Lung (tissue), 12 donors: ENCODE data around the gene TJP1. TPM values are rescaled to one million over a fixed set of nuclear protein-coding genes. Genes with fewer than 3 reads are reported as not detected.

ENCODE experiments used
- ATAC-seq: fragments of 200-7000 bp; cut with Tn5 transposase; one replicate; pipeline ENCODE4 v1.9.1; 2020; ENCODE audit warnings: moderate number of reproducible peaks; ENCODE audit not compliant: insufficient read depth, low FRiP score
- DNase-seq, 3 donors: peaks; one replicate each; pipeline ENCODE4 v3.0.0-alpha.2; 2013 to 2017
- H3K27ac ChIP-seq, 2 donors: one replicate each; pipeline ENCODE4 v1.5.1; 2013; ENCODE audit warnings: mild to moderate bottlenecking in 2 of 2, moderate library complexity in 2 of 2, control low read depth in 1 of 2, inconsistent platforms in 1 of 2, low read depth in 1 of 2, low read length in 1 of 2
- H3K27me3 ChIP-seq, 3 donors: one replicate each; pipeline ENCODE4 v1.5.1; 2013; ENCODE audit warnings: low read length in 2 of 3; ENCODE audit not compliant: control insufficient read depth in 3 of 3, insufficient read depth in 3 of 3
- H3K36me3 ChIP-seq, 4 donors: one replicate each; pipeline ENCODE4 v1.5.1; 2013; ENCODE audit warnings: low read length in 4 of 4, mild to moderate bottlenecking in 1 of 4, moderate library complexity in 1 of 4; ENCODE audit not compliant: control insufficient read depth in 4 of 4, insufficient read depth in 4 of 4
- H3K4me1 ChIP-seq, 5 donors: one replicate each; pipeline ENCODE4 v1.5.1; 2013; ENCODE audit warnings: low read length in 5 of 5, mild to moderate bottlenecking in 2 of 5, moderate library complexity in 1 of 5; ENCODE audit not compliant: control insufficient read depth in 5 of 5, insufficient read depth in 5 of 5
- H3K4me3 ChIP-seq: one replicate; pipeline ENCODE4 v1.5.1; 2013; ENCODE audit warnings: mild to moderate bottlenecking, control low read depth, moderate library complexity
- H3K9ac ChIP-seq, 2 donors: one replicate each; pipeline ENCODE4 v1.5.1; 2013; ENCODE audit warnings: low read length in 2 of 2, control low read depth in 1 of 2; ENCODE audit not compliant: insufficient read depth in 1 of 2
- H3K9me3 ChIP-seq, 4 donors: one replicate each; pipeline ENCODE4 v1.5.1; 2013; ENCODE audit warnings: low read length in 3 of 4, mild to moderate bottlenecking in 1 of 4, moderate library complexity in 1 of 4; ENCODE audit not compliant: control insufficient read depth in 4 of 4, insufficient read depth in 3 of 4
- WGBS, 2 donors: extraction: QIAGEN DNeasy Blood & Tissue Kit; methylation state at CpG; one replicate each; pipeline ENCODE4 v1.1.7; 2013; 5-methylcytosine and 5-hydroxymethylcytosine counted together
- polyA plus RNA-seq, 2 donors: library from polyadenylated mRNA; stranded (reverse); fragments of 200-250 nt; gene quantifications; one replicate each; pipeline ENCODE4 v1.2.1, GENCODE V29; 2013
- total RNA-seq, 2 donors: library from RNA; depleted of rRNA in 1 of 2; stranded (reverse); fragments of >200 nt in 1 of 2; gene quantifications; one replicate each; pipeline ENCODE4 v1.2.1, GENCODE V29; 2014 to 2021
- TF ChIP-seq, protein P1 (sequence below): IDR thresholded peaks from 2 replicates; pipeline ENCODE4 v1.5.1; 2012; ENCODE audit warnings: mild to moderate bottlenecking; ENCODE audit errors: control extremely low read depth, extremely low read depth
- donor health status: control.
- donor health status: control.
- donor health status: Bipolar disorder and iron deficiency.
- donor health status: healthy.
- donor health status: DM: yes; HTN: yes; CAD: no.

Gene TJP1
- total and polyA plus RNA-seq, 4 donors = 20.6 to 211 (median 53.8) TPM

DNA sequence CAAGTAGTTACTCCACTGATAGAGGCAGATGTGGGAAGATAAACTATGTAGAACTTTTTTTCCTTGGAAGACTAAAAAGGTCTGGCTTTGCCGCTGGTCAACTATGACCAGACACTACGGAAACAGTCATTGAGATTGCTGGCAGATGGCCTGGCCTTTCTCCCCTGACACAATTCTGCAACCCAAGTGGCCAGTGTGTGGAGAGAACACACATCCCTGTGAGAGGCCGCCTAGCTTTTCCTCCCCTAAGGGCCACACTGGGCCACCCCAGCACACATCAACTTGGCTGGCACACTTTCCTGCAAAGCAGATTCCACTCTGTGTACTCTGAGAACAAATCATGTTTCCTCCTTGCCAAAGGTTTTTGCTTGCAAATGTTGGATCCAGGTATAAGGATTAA is 10.4 kb upstream of the TJP1 start:
- WGBS, 2 donors = 81 to 83% methylated on average over 3 of the region's 3 CpGs
- Histone ChIP-seq H3K4me1 (peaks cover 0 to 5% (median 4%) of the 10 kb centered on the region in 5 donors), H3K9me3 (no peaks in the 10 kb centered on the region), H3K9ac (no peak overlapping the region), H3K4me3 (no peak overlapping the region), H3K27me3 (no peaks in the 10 kb centered on the region), H3K36me3 (no peaks in the 10 kb centered on the region), H3K27ac (no peak overlapping the region)
- DNase-seq (no peak), ATAC-seq (no peak)
- TF ChIP-seq, protein P1, sequence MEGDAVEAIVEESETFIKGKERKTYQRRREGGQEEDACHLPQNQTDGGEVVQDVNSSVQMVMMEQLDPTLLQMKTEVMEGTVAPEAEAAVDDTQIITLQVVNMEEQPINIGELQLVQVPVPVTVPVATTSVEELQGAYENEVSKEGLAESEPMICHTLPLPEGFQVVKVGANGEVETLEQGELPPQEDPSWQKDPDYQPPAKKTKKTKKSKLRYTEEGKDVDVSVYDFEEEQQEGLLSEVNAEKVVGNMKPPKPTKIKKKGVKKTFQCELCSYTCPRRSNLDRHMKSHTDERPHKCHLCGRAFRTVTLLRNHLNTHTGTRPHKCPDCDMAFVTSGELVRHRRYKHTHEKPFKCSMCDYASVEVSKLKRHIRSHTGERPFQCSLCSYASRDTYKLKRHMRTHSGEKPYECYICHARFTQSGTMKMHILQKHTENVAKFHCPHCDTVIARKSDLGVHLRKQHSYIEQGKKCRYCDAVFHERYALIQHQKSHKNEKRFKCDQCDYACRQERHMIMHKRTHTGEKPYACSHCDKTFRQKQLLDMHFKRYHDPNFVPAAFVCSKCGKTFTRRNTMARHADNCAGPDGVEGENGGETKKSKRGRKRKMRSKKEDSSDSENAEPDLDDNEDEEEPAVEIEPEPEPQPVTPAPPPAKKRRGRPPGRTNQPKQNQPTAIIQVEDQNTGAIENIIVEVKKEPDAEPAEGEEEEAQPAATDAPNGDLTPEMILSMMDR = no peak

DNA sequence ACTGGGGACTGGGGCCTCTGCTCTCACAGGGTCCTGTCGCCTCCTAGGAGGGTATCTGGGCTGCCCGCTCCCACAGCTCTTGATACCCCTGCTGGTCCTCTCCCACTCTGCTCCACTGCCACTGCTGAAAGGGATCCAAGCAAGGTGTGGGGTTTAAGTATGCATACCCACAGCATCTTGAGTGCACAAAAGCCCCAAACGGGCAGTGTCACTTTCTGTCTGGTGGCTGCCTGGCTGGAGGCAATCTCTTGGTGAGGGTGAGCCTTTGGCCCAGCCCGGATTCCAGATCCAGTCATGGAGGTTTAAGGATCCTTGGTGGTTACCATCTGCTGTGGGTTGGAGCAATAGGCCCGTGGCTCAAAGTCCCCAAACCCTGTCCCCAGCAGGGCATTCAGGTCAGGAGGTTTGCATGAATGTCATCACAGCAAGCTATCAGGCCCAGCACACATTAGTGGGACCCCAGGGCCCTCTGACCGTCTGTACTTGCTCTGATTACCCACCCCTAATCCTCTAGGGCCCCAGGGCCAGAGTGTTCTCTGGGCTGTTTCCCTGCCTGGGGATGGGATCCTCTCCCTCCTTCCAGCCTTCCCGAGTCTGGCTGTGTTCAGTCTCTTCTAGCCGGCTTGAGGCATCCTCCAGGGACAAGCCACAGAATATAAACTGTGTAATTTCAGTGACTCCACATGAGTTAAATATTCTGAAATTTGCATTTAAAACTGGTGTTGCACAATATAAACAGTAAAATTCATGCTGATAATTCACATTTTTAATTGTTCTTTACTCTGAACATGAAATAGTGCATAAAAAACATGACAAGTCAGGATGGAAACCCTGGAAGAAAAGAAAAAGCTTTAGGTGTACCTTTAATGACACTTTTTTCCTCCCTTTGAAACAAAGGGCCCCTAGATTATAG is 4.9 kb upstream of the TJP1 start:
- no peaks in the 10 kb centered on the region for H3K27me3 ChIP-seq
- TF ChIP-seq, protein P1 = no peak
- H3K9me3 ChIP-seq = peaks cover 0 to 4% (median 0%) of the 10 kb centered on the region in 4 donors
- 73% methylated on average over 8 of the region's 8 CpGs for WGBS, 2 donors
- no peak overlapping the region for H3K9ac ChIP-seq
- peaks cover 0 to 15% (median 6%) of the 10 kb centered on the region in 5 donors for H3K4me1 ChIP-seq
- no peaks in the 10 kb centered on the region for H3K36me3 ChIP-seq
- H3K27ac ChIP-seq = no peak overlapping the region
- ATAC-seq (no peak), DNase-seq (no peak)
- no peak overlapping the region for H3K4me3 ChIP-seq

DNA sequence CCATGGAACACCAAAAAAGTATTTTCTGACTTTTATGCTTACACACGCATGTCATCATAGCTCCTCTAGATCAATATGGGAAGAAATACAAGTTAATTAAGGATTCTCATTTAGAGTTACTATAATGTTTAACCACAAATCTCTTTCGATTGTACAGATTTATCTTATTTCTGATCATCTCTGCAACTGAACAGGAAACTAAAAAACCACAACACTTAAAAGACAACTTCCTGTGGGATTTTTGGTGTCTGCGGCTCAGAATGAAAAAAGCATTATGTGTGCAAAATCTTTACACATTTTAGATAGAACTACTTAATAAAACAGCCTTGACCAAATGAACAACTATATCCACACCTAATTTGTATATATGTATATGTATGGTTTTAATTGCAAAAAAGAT is 3.0 kb upstream of the TJP1 start:
- ATAC-seq = no peak
- Histone ChIP-seq H3K9ac (no peak overlapping the region), H3K36me3 (no peaks in the 10 kb centered on the region), H3K27me3 (no peaks in the 10 kb centered on the region), H3K9me3 (peaks cover 0 to 4% (median 0%) of the 10 kb centered on the region in 4 donors), H3K27ac (no peak overlapping the region), H3K4me3 (no peak overlapping the region), H3K4me1 (peaks cover 0 to 21% (median 6%) of the 10 kb centered on the region in 5 donors)
- peak in 1 of 3 donors; percentile 62 for DNase-seq
- WGBS, 2 donors = 18 to 35% methylated on average over 3 of the region's 3 CpGs
- TF ChIP-seq, protein P1 = no peak
